NCI-H2029 (cell line): ENCODE data around the gene KDELR1.

Experiments used
- DNase-seq: peaks from one replicate; lab custom pipeline; 2025; lab: John Stamatoyannopoulos, UW

Gene KDELR1

GRCh38 chr19:48371367-48371766, 20.0 kb downstream of the KDELR1 start:
- DNase-seq = no peak

DNA sequence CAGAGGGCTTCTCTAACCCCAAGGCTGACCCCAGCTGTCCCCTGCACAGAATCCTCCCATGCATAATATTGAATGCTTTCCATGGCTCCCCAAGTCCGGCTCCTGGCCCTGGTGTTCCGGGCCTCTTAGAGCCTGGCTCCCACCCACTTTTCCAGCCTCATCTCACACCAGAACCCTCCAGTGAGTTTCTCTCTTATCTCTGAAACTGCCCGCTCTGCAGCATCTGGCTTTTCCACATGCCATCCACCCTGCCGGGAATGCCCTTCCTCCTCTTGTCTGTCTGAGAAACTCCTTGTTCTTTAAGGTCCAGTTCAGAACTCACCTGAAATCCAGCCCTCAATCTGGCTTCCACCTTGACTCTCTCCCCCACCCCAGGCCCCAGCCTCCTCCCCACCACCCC, 20.4 kb downstream of the KDELR1 start:
- no peak for DNase-seq

DNA sequence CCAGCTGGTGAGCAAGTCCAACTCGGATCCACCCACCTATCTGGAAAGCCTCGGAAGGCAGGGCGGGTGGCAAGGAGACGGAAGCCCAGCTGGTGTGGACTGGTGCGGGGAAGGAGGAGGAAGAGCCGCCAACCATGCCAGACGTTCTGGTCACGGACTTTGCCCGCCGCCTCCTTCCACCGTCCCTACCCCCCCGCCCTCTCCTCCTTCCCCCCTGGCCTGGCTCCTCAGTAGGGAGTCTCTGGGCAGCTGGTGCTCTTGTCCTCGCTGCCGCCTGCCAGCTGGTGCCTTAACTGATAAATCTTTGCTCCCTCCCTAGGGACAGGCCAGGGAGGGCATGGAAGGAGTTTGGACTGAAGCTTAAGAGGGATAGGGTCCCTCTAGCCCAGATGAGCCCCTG, 22.4 kb downstream of the KDELR1 start:
- DNase-seq = no peak

DNA sequence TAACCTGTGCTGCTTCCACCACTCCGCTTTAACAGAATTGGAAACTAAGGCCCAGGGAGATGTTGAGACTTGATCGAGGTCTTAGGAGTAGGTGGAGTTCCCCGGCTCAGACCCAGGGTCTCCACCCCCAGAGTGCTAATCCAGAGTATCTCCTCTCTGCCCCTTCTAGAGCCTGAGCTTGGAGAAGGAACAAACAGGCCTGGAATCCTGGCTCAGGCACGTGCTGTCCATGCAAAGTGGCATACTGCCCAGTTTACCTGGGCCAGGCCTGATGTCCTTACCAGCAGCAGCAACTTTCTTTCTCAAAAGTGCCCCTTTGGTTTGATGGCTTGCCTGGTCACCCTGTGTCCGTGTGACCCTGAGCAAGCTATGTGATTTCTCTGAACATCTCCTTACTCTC, 23.5 kb downstream of the KDELR1 start:
- DNase-seq = no peak

DNA sequence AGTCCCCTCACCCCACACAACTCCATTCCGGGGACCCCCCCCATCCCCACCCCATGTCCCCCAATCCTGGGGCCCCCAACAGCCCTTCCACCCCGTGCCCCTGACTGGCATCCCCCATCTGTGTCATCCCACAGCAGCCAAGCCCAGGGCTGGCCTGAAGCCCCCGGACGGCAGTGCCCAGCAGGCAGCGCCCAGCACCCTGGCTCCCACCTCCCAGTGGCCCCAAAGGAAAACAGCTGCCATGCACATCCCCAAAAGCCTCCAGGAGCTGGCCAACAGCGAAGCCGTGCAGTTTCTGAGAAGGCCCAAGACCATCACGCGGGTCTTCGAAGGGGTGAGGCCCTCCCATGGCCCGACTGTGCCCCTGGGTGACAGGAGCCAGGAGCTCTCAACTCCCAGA, 25.7 kb downstream of the KDELR1 start:
- DNase-seq = no peak

DNA sequence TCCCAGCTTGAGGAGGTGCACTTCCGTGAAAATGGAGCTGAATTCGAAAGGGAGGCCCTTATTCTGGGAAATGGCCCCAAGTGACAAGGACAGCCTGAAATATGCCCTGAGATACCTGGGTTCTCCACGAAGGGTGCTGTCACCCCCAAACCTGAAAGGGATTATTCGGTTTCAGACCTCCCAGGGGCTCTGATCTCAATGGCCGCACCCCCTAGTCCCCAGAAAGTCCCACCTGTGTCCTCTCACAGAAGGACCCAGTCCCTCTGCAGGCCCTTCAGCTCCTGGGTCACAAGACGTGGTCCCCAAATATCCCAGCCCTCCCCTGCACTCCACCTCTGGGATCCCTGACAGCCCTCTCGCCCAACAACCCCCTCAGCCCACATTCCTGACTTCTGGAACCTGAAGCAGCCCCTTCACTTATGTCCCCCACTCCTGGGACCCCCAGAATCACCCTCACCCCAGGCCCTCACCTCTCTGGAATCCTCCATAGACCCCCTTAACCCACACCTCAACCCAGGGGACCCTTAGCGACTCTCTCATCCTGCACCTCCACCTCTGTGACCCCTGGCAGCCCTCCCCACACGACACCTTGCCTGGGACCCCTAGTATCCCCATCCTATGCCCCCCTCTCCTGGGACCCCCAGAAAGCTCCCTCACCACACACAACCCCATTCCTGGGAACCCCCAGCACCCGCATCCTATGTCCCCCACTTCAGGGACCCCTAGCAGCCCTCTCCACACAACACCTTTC, 26.6 kb downstream of the KDELR1 start:
- no peak for DNase-seq

DNA sequence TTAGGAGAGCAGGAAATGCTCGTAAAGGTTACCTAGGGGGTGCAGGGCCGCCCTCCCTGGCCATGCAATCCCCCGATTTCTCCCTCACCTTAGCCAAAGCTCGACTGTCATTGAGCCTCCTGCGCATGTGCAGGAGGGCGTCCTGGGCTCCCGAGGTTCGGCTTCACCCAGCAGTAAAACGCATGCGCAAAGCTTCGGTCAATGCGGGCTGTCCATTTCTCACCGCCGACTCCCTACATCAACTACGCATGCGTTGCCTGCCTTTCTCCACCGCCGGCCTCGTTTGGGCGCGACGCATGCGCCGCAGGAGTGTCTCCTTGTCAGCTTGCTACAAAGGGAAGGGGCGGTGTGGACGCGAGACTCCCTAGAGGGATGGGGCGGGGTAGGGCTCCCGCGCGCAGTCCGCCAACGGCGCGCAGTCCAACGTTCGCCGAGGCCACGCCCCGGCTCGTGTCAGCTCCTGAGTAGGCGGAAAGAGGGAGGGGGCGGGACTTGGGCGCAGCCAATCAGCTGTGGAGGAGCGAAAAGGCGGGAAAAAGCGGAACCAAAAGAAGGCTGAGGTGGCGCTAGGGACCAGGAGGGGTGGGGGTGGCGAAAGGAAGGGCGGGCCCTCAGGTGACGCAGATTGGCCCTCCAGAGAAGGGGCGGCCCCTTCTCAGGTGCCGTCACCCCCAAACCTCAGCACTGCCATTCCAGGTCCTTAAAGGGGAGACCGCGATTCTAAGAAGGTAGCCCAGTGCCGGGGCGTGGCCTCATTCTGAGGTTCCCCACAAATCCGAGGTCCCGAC, 27.3 kb downstream of the KDELR1 start, which contains the start of the genes SYNGR4 and TMEM143:
Gene SYNGR4, plus strand, starts transcription at position 558 of the 788 bp plus-strand sequence. CDS start 1,476 bp downstream, outside the sequence.
Gene TMEM143, minus strand, starts transcription at position 131 of the 788 bp plus-strand sequence. Its CDS starts 20 bp downstream, at position 111.
- DNase-seq = peak; percentile 99

- no peak for DNase-seq
These were observed 27.9 kb downstream of the KDELR1 start for GRCh38 chr19:48363500-48363809.

DNA sequence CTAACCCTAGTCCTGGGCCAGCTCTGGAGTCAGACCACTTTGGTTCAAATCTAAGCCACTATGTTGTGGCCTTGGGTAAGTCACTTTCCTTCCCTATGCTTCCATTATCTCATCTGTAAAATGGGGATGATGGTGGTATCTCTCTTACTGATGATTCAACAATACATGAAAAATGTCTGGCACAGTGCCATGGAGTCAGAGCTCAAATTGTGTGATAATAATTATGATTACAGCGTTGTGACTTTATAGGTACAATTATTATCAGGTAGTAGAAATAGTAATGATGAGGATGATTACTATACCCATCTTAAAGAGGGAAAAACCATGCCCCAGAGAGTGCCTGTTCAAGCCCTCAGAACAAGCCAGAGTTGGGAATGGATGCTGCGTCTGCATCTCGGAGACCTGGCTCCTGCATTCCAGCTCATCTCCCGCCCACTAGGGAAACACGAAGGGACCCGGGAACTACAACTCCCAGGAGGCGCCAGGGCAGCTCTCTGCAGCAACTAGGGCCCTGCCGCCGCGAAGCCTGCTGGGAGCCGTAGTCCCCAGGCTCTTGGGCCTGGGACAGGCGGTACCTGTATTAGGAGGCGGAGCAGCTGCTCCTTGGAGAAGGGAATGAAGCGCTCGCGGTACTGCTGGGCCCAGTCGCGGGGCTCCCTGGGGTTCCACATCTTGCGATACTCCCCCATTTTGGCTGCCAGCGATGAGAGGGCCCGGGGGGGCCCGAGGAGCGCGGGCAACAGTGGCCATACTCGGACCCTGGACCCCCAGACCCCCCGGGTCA, 28.4 kb downstream of the KDELR1 start:
- DNase-seq = peak; percentile 96

DNA sequence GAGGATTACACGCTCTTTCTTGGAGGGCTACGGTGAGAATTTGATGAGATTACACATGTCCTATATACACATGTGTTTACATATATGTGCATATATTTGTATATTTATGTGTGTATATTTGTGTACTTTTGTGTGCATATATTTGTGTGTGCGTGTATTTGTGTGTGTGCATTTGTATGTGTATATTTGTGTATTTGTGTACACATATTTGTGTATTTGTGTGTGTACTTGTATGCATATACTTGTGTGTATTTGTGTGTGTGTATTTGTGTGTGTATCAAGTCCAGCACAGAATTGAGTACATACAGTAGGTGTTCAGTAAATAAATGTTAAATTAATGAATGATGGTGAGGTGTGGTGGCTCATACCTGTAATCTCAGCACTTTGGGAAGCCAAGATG, 29.4 kb downstream of the KDELR1 start:
- no peak for DNase-seq

DNA sequence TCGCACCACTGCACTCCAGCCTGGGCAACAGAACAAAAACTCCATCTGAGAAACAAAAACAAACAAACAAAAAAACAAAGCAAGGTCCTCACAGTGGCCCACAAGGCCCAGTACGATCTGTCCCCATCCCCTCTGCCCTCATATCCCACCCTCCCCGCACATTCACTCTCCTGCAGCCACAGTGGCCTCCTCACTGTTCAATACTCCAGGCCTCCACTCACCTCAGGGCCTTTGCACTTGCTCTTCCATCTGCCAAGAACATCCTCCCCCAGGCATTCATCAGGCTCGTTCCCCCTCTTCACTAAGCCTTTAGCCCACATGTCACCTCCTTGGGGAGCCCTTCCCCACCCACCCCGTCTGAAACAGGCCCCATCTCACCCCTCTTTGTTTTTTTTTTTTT, 32.2 kb downstream of the KDELR1 start:
- DNase-seq = no peak

GRCh38 chr19:48355365-48355954, 35.9 kb downstream of the KDELR1 start:
- no peak for DNase-seq

DNA sequence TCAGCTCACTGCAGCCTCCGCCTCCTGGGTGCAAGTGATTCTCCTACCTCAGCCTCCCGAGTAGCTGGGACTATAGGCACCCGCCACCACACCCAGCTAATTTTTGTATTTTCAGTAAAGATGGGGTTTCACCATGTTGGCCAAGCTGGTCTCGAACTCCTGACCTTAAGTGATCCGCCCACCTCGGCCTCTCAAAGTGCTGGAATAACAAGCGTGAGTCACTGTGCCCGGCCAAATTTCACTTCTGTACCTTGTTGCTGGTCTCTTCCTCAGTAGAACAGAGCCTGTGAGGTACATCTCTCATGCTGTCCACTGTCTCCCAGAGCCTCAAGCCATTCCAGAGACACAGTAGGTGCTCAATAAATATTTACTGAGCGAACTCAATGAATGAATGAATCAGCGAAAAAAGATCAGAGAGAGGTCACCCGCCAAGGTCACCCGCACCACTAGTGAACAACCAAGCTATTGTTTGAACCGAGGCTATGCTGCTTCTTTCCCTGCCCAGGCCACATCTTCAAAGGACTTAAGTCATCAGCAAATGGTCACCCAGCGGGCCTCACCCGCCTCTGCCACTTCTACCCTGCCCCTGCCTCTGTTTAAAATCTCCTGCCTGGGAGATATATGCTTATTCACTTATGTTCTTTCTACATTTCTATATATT, 36.9 kb downstream of the KDELR1 start:
- no peak for DNase-seq

DNA sequence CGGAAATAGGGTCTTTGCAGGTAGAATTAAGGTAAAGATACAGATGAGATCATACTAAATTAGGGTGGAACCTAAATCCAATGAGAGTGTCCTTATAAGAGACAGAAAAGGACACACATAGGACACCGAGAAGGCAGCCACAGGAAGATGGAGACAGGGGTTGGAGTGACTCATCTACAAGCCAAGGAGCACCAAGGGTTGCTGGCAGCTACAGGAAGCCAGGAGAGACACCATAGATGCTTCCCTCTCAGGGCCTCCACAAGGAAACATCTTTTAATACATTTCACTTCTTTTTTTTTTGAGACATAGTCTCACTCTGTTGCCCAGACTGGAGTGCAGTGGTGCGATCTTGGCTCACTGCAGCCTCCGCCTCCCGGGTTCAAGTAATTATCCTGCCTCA, 37.7 kb downstream of the KDELR1 start:
- no peak for DNase-seq

DNA sequence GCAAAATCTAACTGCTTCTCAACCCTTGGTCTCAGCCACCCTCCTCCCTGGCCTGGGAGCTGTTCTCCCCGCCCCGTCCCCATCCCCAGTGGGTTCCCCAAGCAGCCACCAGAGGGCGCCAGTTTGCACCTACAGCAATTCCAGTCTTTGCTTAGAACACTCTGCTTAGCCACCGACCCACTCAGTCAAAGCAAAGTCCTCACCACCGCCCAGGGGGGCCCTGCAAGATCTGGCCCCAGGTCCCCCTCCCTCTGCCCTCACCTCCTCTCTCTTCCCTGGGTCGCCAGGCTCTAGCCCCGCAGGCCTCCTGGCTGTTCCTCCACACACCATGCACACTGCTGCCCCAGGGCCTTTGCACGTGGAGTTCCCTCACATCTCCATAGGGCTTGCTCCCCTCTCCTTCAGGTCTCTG, 40.0 kb downstream of the KDELR1 start:
- peak; percentile 16 for DNase-seq

- no peak for DNase-seq
These were observed 40.5 kb downstream of the KDELR1 start for GRCh38 chr19:48350856-48351255.

- no peak for DNase-seq
These were observed 42.6 kb downstream of the KDELR1 start for GRCh38 chr19:48348737-48349136.

- no peak for DNase-seq
These were observed 43.3 kb downstream of the KDELR1 start for GRCh38 chr19:48348045-48348444.

DNA sequence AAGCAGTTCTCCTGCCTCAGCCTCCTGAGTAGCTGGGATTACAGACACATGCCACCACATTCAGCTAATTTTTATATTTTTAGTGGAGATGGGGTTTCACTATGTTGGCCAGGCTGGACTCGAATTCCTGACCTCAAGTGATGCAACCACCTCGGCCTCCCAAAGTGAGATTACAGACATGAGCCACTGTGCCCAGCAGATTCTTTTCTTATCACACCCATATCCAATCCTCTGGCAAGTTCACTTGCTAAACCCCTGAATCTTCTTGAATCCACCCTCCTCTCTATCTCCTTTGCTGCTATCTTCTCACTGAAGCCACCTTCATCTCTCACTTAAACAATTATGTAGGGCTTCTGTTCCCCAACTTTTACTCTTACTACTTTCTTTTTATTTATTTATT, 45.2 kb downstream of the KDELR1 start:
- DNase-seq = no peak

GRCh38 chr19:48344892-48345291, 46.5 kb downstream of the KDELR1 start:
- DNase-seq = no peak

GRCh38 chr19:48342841-48343540, 48.4 kb downstream of the KDELR1 start:
- DNase-seq = no peak
